Raji (cell line): Measurements from ENCODE around the gene YPEL5.

Source experiments
- POLR2A ChIP-seq: IDR thresholded peaks from 2 replicates; pipeline ENCODE4 v1.6.1; 2011; ENCODE audit warnings: low read depth, low read length, control low read depth; ENCODE audit not compliant: insufficient read depth

The YPEL5 gene

DNA sequence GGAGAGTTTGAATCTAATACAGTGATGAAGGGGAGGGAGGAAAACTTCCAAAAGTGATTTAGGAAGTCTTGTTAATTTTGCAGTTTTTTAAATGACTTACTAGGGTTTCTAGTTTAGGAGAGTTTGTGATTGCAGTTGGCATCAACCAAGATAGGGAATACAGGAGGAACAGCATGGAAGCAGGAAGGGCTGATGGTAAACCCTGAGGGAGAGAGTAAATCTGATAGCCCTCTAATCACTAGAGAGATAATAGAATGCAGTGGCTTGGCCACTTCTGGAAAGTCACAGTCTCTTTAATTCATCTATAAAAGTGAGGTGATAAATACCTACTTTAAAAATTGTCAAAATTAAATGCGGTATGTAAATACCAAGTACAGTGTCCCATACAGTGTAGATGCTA is 5.6 kb downstream of the YPEL5 start:
- no peak for TF ChIP-seq POLR2A

DNA sequence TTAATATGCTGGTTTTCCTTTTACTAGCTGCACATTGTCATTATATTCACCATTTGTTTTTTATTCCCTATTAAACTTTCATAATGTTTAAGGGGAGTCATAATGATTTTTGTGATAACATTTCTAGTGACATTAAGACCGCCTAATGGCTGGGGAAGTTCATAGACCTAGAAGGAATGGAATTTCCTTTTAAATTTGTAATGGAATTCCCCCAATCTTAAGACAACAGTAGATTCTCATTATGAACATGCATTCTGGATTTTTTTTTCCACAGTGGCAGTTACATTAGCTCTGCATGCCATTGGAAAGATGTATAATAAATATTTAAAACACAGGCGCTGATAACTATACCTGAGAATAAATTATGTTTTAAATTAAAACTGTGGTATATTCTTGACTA is 8.4 kb downstream of the YPEL5 start:
- TF ChIP-seq POLR2A = no peak

DNA sequence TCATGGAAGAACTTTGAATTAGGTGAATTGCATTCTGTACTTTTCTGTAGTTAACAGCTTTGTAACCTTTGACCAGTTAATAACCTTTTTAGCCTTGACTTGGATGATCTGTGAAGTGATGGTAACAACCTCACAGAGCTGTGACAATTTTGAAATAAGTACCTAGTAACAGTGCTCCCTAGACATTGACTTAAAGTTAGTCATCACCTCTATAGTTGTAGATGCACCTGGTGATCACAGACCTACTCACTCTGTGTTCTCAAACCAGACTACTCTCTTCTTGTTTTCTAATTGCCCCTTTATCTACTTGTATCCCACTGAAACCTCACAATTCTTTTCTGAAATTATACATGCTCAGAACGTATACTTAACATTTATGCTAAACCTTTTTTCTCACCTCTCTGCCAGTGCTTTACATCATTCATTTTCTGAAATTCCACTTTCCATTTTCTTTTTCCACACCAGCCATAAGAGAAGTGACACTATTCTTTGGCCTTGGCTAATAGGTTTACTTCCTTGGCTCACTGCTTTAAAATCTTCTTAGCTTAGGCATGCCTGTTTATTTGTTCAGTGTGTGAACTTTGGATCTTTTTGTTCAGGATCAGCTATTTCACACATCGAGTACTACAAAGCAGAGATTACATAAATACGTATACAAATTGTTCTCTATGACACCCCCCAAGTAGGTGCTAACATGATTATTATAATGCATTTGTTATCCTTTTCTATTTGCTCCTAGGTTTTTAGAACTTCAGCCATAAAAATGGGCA is 9.3 kb downstream of the YPEL5 start:
- no peak for TF ChIP-seq POLR2A

DNA sequence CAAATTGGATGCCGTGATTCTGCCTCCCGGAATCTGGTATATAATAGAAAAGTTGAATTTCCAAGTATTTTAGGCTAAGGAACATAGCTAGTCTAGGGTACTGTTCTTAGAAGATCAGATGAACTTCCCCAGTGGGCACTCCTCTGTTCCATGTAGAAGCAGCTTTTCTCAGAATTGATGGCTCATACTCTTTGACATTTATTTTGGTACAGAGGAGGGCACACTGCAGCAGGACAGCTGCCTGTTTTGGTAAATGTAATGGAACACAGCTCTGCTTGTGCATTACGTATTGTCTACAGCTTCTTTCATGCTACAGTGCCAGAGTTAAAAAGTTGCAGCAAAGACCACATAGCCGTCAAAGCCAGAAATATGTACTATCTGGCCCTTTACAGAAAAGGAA is 10.8 kb downstream of the YPEL5 start:
- TF ChIP-seq POLR2A = no peak

DNA sequence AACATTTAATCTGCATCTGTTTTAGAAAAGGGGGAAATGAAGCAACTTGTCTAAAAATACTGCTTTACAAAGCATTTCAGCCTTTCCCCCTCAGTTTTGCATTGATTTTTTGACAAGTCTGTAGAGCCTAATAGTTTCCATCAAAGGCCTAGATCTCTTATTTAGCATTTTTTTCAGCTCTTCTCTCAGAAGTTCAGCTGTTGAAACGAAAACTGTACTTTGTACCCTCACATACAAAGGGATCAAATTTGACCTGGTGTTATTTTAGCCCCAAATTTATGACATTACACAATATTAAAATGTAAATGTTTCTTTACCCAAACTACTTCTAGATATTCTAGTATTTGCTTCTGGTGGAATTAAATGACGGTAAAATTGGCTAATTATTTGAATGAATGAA is 13.0 kb downstream of the YPEL5 start:
- TF ChIP-seq POLR2A = no peak

DNA sequence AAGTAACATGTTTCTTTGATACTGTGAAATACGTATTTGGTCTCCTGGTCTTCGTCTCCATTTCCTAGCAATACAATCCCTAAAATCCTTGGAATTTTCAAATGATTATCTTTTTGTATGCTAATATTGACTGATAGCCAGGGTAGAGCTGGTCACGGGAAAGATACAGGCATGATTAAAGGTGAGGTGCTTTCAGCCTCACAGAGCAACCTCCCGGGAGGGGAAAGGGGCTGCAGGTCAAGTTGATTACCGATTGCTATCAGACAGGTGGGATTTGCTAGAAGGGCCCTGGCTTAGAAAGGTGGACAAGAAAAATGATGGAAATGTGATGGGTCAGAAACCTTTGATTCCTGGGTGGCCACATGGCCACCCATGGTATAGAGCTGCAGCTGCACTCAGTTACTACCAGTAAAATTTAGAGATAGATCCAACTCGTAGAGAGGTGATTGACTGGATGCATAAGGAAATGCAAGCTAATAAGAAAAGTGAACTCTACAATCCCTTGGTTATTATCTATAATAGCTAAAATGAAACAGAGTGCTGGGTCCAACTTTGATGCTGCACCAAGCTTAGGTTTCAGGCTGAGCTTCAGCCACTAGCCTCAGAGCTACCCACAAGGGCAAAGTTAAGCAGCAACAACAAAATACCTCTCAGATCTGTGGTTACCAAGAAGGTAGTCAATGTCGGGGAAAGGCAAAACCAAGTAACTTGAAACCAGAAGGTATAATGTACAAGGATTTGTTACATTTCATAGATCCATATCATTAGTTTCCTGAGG is 15.3 kb downstream of the YPEL5 start:
- TF ChIP-seq POLR2A = no peak

DNA sequence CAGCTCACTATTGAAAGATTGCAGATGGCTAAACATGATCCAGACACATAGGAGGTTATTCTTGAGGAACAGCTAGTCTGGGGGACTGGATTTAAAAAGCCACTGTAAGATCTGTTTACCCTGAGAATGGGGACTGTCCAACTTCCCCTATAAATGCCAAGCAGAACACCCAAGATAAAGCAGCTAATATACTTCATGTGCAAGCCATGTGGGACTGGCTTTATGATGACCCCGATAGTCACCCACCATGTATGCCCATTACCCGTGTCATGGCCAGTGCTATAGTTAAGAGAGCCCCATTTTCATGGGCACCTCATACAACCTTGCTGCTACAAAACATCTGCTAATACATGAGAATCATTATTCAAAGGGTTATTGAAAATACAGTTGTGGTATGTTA is 16.0 kb downstream of the YPEL5 start:
- TF ChIP-seq POLR2A = no peak

DNA sequence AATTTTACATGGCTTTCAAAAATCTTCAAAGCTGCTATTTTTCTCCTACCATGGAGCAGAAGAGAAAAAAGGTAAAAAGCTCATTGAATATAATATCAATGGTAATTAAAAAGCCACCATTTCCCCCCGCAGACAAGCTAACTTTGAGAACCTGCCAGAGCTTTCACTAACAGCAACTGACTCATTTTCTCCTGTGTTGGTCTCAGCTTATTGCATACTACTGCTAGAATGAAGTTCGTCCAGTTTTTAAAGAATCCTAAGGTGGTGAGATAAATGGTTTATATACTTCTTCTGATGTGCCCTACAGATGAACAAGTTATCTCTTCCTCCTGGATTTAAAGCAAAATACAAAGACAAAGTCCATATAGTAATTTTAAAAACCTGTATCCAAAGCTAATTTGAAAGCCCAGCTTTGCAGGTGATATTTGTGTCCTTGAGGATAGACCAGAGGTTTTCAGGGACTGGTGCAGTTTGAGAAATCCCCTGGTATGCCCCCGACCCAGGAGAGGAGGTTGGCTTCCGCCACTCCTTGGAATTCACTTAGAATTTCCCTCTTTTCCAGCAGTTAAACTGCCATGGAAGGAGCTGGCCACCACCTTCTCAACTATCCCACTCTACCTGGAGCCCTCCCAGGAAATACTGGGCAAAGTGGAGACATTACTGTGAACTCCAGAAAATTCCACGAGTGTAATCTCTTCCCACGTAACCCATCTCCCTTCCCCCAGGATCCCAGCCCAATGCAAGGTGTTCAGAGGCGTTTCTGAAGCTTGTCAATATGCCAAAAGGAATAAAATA is 17.5 kb downstream of the YPEL5 start:
- TF ChIP-seq POLR2A = no peak

DNA sequence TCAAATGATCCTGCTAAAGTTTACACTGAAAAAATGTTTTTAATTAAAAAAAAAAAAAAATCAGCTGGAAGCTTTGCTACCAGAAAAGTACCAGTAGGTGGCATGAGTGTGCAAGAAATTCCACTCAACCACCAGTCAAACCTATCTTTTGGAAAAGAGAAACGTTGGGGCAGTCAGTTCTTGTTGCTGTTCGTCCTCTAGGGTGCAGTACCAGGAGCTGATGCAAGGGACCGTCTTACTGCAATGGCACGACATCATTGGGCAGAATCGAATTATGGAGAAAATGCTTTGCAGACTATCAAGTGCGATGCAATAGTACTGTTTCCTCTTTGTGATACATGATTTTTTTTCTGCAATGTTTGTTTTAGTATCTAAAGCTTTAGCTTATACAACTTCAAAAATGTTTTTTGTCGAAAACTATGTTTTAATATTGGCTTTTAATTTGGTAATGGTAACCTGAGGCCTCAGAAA is 18.3 kb downstream of the YPEL5 start:
- no peak for TF ChIP-seq POLR2A

DNA sequence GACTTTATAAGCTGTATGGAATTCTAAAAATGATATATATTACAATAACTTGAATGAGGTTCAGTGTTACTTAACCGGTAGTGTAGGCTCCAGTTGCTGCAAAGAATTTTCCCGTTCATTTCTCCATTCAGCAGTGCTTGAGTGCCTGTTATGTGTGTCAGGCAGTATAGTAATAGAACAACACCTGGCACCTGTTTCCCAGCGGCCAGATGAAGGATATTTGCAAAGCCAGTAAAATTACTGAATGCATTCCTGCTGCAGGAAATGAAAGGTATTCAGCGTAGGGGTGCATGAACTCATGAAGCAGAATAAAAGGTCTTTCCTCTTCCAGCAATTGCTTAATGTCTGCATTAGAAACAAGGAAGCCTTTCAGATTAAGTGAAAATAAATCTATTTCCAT is 18.8 kb downstream of the YPEL5 start:
- TF ChIP-seq POLR2A = no peak

DNA sequence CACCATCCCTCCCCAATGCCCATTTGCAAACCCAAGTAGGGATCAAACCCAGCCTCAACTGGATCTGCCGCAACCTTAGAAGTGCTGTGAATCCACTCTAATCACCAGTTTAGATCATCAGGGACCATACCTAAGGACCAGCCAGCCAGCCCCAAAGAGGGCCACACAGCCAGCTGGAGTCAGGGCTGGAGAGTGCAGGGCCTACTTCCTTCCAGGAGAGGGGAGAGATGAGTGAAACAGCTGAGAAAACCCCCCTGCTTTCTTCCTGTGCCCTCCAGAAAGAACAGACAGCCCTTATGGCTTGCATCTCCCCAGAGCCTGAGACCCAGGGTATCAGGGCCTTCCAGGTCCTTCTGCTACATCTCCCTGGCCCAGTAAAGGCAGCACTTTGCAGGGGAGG is 25.8 kb downstream of the YPEL5 start:
- no peak for TF ChIP-seq POLR2A

DNA sequence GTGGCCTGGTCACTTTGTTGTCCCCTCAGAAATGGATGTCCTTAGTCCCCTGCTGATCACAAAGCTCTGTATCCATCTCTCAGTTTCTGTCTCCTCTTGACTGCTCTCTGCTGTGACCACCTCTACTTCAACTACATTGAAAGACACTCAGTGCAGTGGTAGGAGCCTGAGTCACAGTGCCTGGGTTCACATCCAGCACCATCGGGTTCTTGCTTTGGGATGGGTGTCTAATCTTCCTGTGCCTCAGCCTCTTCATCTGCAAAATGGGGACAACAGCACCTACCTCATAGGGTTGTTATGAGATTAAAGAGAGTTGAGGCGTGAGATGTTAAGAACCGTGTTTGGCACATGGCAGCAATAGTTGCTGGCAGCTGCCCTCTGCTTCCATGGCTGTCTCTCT is 30.6 kb downstream of the YPEL5 start:
- no peak for TF ChIP-seq POLR2A

DNA sequence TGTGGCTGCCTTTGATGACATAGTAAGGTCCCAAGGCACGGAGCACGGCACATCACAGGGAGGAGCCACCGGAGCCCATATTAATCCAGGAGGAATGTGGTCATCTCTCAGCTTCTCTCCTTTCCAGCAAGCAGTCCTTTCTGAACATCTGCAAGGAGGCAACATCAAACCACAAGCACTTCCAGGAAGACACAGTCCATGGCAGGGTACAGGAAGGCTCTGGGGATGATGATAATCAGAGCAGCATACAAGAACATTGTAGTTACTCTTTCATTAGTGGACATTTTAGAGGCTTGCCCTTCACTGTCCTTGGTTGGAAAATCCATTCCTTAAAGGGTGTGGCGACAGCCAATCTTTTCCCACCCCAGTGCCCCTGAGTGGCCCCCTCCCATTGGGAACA is 31.1 kb downstream of the YPEL5 start:
- no peak for TF ChIP-seq POLR2A

DNA sequence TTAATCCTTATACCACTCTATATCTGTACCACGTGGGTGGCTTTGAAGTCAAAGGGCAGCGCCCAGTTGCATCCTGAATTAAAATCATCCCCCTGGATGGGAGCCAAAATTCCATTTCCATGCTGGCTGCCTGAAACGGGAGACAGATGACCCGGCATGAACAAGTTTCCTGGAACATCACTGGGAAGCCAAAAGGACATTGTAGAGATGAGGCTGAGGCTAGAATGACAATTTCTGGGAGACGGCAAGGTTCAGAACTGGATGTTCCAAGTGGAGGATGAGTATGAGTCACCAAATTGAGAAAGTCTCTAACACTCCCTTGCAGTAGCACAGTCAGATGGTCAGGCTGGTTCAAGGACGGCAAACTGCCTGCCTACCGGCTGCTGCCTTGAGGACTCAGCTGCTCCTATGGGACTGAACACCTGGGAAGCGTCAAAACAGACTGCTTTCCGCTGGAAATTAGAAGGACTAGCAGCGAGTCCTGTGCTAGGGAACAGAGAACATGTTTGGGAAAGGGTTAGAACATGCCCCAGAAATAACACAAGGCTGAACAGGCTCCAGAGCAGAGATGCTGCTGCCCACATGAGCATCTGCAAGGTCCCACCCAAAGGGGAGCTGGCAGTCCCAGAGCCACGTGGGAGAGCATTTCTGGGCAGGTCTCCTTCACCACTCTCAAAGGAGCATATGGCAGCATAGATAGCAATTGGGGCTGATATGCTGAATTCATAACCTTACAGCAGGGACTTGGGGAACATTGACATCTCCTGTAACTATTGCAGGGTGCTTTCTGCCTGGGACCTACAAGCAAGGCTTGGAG is 32.0 kb downstream of the YPEL5 start:
- TF ChIP-seq POLR2A = no peak

DNA sequence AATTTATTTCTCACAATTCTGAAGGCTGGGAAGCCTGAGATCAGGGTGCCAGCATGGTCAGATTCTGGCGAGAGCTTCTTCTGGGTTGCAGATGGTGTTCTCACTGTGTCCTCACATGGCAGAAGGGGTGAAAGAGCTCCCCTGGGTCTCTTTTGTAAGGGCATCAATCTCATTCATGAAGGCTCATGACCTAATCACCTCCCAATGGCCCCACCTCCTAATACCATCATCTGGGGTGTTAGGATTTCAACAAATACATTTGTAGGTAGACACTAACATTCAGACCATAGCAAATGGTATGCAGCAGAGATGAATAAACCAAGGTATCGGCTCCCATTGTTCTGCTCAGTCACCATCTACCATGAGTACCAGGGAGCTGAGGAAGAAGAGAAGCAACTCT is 32.7 kb downstream of the YPEL5 start:
- TF ChIP-seq POLR2A = no peak
